Testis (tissue), 3 donors: ENCODE results near the gene XYLT1. TPM values are rescaled to one million over a fixed set of nuclear protein-coding genes. Genes with fewer than 3 reads are reported as not detected.

Source experiments
- DNase-seq: peaks from one replicate; pipeline ENCODE4 v3.0.0-alpha.2; 2019
- H3K27ac ChIP-seq, 2 donors: fragments of 200-600 bp; sonication (generic); one replicate each; pipeline ENCODE4 v1.5.1; 2019
- H3K27me3 ChIP-seq: fragments of 200-600 bp; sonication (generic); one replicate; pipeline ENCODE4 v1.5.1; 2019
- H3K36me3 ChIP-seq: fragments of 200-600 bp; sonication (generic); one replicate; pipeline ENCODE4 v1.5.1; 2017; ENCODE audit warnings: low read depth; ENCODE audit errors: missing control alignments
- H3K4me1 ChIP-seq: fragments of 200-600 bp; sonication (generic); one replicate; pipeline ENCODE4 v1.5.1; 2019
- H3K4me3 ChIP-seq, 2 donors: fragments of 200-600 bp; sonication (generic); one replicate each; pipeline ENCODE4 v1.5.1; 2017 to 2019
- H3K9me3 ChIP-seq: fragments of 200-600 bp; sonication (generic); one replicate; pipeline ENCODE4 v1.5.1; 2017
- POLR2A ChIP-seq: fragments of 450-650 bp; IDR thresholded peaks from one replicate; pipeline ENCODE4 v1.6.1; 2017; ENCODE audit warnings: antibody characterized with exemption, mild to moderate bottlenecking, moderate library complexity
- WGBS, 2 donors: methylation state at CpG; one replicate each; pipeline ENCODE4 v1.1.5; 2018; 5-methylcytosine and 5-hydroxymethylcytosine counted together
- intact Hi-C: fragments of 100-400 bp; cut with DNase I; formaldehyde crosslinking; loops from one replicate; pipeline ENCODE4 v1.15.1; 2023; ENCODE audit warnings: low total_unique reads
- polyA plus RNA-seq: library from polyadenylated mRNA; stranded (reverse); fragments of 350-450 nt; fragmentation: Illumina TruSeq; extraction: RNeasy Lipid Tissue Mini Kit (QIAGEN cat#74804); gene quantifications from one replicate; pipeline ENCODE4 v1.2.3, GENCODE V29; 2014; ENCODE audit warnings: low read depth, low replicate concordance; ENCODE audit not compliant: insufficient read depth
- total RNA-seq, 2 donors: library from RNA; depleted of rRNA; stranded (reverse); fragments of >200 nt; gene quantifications; one replicate each; pipeline ENCODE4 v1.2.3, GENCODE V29; 2016
- TF ChIP-seq, protein P1 (sequence below), 3 experiments: fragments of 450-650 bp in 2 of 3; fragments of 200-600 bp in 1 of 3; sonication (generic) in 1 of 3; IDR thresholded peaks; one replicate each; pipeline ENCODE4 v1.5.1; 2016 to 2019; ENCODE audit warnings: antibody characterized with exemption in 3 of 3, mild to moderate bottlenecking in 2 of 3, moderate library complexity in 1 of 3

The XYLT1 gene
- total and polyA plus RNA-seq, 3 donors from 2014 or later: 6.5 to 20.7 (median 13.6) TPM

DNA sequence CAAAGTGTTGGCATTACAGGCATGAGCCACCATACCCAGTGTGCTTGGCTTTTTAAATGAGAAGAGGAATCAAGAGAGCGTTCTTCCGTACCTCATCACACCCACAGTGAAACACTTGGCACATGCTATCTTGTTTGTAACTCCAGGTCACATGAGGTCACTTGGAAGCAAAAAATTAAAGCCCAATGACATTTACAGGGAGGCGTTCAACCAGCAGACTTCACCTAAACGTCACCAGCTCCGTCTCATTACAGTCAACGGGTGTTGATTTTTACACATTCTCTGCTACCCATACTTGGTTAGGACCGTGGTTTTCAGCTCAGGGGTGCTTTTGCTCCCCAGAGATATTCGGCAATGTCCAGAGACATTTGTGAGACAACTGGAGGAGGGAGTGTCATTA lies 127.0 kb downstream of the XYLT1 start:
- no peaks in the 10 kb centered on the region for H3K9me3 ChIP-seq
- TF ChIP-seq, protein P1, sequence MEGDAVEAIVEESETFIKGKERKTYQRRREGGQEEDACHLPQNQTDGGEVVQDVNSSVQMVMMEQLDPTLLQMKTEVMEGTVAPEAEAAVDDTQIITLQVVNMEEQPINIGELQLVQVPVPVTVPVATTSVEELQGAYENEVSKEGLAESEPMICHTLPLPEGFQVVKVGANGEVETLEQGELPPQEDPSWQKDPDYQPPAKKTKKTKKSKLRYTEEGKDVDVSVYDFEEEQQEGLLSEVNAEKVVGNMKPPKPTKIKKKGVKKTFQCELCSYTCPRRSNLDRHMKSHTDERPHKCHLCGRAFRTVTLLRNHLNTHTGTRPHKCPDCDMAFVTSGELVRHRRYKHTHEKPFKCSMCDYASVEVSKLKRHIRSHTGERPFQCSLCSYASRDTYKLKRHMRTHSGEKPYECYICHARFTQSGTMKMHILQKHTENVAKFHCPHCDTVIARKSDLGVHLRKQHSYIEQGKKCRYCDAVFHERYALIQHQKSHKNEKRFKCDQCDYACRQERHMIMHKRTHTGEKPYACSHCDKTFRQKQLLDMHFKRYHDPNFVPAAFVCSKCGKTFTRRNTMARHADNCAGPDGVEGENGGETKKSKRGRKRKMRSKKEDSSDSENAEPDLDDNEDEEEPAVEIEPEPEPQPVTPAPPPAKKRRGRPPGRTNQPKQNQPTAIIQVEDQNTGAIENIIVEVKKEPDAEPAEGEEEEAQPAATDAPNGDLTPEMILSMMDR (IDR thresholded peaks at IDR 0.05): no peak
- TF ChIP-seq POLR2A: no peak
- 63 to 72% methylated on average over 8 of the region's 8 CpGs for WGBS, 2 donors
- peaks cover 22% of the 10 kb centered on the region for H3K4me1 ChIP-seq
- H3K27me3 ChIP-seq: no peaks in the 10 kb centered on the region
- no peak for DNase-seq
- H3K4me3 ChIP-seq: no peak overlapping the region
- intact Hi-C loops: no loop called here
- no peaks in the 10 kb centered on the region for H3K36me3 ChIP-seq
- peak overlapping the region in 1 of 2 donors; percentile 15 for H3K27ac ChIP-seq

DNA sequence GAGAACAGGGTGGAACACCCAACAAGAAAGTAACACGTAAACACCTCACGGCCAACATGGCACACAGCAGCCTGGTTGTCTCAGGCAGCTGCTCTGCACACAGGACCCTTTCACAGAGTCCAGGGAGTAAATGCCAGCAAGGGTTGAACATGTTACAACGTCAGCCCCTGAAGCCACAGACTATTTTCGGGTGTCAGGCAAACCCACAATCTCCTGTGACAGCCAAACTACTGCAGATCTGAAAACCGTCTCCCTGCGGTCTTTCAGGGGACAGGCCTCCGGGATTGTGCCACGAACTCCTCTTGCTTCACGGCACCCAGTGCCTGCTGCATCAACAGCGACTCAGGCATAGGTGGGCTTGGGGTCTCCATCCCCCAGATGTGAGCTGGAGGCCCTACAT lies 127.7 kb downstream of the XYLT1 start:
- Histone ChIP-seq H3K4me1 (peaks cover 22% of the 10 kb centered on the region), H3K27me3 (no peaks in the 10 kb centered on the region), H3K4me3 (no peak overlapping the region), H3K9me3 (no peaks in the 10 kb centered on the region), H3K27ac (no peak overlapping the region), H3K36me3 (no peaks in the 10 kb centered on the region)
- 79 to 84% methylated on average over 5 to 10 of the region's 10 CpGs for WGBS, 2 donors
- intact Hi-C loops: no loop called here
- TF ChIP-seq, protein P1 (IDR thresholded peaks at IDR 0.05): no peak
- no peak for TF ChIP-seq POLR2A
- no peak for DNase-seq

DNA sequence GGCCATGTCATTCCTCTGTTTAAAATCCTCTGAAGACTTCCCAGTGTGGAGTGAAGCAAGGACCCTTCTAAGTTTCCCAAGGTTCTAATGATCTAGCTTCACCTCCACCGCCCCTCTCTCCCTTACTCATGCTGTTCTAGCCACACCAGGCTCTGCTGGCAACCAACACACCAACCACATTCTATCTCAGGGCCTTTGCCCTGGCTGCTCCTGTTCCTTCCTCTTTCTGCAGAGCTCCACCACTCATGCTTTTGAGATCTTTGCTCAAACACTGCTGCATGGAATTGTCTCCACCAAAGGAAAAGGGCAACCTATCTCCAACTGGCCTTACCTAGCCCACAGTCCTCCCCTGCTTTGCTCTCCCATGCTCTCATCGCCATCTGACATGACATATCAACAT lies 128.7 kb downstream of the XYLT1 start:
- Histone ChIP-seq H3K27ac (no peak overlapping the region), H3K4me1 (peaks cover 15% of the 10 kb centered on the region)

DNA sequence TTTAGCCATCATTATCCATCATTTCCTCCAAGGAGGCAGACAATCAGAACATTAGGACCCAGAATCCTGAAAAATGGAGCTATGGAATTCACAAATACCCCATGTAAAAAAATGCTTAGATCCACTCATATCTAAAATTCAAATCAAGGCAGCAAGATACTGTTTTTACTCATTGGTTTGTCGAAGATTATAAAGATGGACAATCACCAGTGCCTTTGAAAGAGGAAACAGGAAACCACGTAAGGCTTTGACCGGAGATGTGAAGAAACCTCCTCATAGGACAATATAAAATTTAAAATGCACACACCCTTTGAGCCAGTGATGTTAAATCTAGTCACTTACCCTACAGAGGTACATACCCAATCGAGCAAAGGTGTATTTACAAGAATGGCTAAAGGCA lies 130.0 kb downstream of the XYLT1 start:
- intact Hi-C loops: no loop called here
- H3K9me3 ChIP-seq: no peaks in the 10 kb centered on the region
- peak overlapping the region in 1 of 2 donors; percentile 43 for H3K27ac ChIP-seq
- no peaks in the 10 kb centered on the region for H3K27me3 ChIP-seq
- no peak overlapping the region for H3K4me3 ChIP-seq
- H3K36me3 ChIP-seq: no peaks in the 10 kb centered on the region
- DNase-seq: no peak
- 81 to 88% methylated on average over 4 of the region's 4 CpGs for WGBS, 2 donors
- no peak for TF ChIP-seq POLR2A
- TF ChIP-seq, protein P1 (IDR thresholded peaks at IDR 0.05): no peak
- H3K4me1 ChIP-seq: peaks cover 11% of the 10 kb centered on the region

More for the DNA sequence above, 128.7 kb downstream of the XYLT1 start:
- Histone ChIP-seq H3K4me3 (no peak overlapping the region), H3K36me3 (no peaks in the 10 kb centered on the region), H3K9me3 (no peaks in the 10 kb centered on the region), H3K27me3 (no peaks in the 10 kb centered on the region)
- no peak for DNase-seq
- 86 to 88% methylated on average over 2 of the region's 2 CpGs for WGBS, 2 donors
- TF ChIP-seq POLR2A: no peak
- TF ChIP-seq, protein P1 (IDR thresholded peaks at IDR 0.05): no peak
- intact Hi-C loops: no loop called here

DNA sequence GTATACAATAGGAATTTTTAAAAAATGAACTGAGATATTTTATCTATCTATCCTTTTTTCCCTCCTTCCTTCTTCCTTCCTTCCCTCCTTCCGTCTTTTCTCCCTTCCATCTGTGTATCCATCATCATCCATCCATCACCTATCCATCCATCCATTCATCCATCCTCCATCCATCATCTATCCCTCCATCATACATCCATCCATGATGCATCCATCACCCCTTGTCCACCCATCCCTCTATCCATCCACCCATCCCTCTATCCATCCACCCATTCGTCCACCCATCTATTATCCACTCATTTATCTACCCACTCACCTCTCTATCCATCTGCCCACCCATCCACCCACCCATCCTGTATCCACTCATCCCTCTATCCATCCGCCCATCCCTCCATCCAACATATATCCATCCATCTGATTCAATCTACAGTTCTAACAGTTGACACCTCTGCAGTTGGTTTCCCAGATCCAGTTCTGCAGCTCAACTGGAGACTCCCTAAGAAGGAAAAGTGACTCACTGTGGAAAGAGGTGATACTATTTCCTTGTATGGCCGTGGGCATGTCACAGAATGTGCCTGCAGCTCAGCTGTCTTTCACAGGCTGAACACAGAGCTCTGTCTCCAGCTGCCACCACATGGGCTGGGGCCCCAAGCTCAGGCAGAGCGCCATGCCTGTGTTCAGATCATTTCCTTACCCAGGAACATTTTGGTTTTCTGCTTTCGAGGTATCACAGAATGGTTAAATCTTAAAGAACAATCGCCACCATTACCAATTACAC lies 130.8 kb downstream of the XYLT1 start:
- H3K27ac ChIP-seq: no peak overlapping the region
- WGBS, 2 donors: 83 to 88% methylated on average over 7 of the region's 7 CpGs
- peaks cover 5% of the 10 kb centered on the region for H3K4me1 ChIP-seq
- no peak overlapping the region for H3K4me3 ChIP-seq
- no peak for DNase-seq
- TF ChIP-seq POLR2A: no peak
- TF ChIP-seq, protein P1 (IDR thresholded peaks at IDR 0.05): no peak
- H3K9me3 ChIP-seq: no peaks in the 10 kb centered on the region
- intact Hi-C loops: no loop called here
- no peaks in the 10 kb centered on the region for H3K36me3 ChIP-seq
- H3K27me3 ChIP-seq: no peaks in the 10 kb centered on the region
